GM18526 (cell line): Measurements from ENCODE around the gene FAM20C.

Experiments used
- POLR2A ChIP-seq: IDR thresholded peaks from 3 replicates; pipeline ENCODE4 v1.6.1; 2011; ENCODE audit not compliant: insufficient read length; ENCODE audit errors: extremely low read depth

Gene FAM20C

DNA sequence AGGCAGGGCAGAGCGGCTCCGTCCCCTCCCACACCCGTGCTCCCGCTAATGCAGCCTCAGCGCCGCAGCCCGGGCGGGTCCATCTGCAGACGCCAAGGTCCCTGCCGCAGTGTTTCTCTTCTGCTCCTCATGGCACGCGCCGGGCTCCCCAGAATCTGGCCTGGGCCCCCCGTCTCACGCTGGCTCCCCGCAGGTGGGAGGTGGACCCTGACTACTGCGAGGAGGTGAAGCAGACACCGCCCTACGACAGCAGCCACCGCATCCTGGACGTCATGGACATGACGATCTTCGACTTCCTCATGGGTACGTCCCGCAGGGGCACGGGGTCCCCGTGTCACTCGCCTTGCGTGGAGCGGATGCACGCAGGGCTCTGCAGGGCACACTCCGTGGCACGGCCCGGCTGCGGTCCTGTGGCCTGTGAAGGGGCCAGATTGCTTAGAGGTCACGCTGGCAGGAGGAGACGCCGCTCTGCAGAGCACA, 64.1 kb downstream of the FAM20C start:
- no peak for TF ChIP-seq POLR2A

DNA sequence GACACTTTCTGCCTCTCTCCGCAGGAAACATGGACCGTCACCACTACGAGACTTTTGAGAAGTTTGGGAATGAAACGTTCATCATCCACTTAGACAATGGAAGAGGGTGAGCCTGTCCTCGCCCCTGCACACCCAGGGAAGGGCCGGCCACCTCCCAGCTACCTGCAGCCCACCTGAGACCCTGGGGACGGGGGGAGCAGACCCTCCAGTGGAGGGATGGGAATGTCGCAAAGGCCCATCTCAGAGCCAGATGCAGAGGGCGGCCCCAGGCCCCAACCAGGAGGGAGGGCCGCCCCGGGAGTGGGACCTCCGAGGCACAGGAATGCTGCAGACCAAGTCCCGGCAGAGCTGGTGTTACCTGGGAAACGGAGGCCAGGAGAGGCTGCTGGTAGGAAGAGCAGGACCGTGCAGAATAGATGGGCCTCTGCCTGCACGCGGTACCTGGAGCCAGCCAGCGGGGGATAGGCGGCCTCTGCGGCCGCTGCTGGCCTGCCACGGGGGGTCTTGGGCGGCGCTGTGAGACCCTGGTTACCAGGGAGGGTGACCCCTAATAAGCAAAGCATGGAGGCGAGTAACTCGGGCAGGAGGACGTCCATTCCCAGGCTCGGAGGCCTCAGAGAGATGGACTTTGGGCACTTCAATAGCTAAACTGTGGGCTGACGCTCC, 64.7 kb downstream of the FAM20C start:
- TF ChIP-seq POLR2A: no peak

GRCh38 chr7:257647-257992, 65.2 kb downstream of the FAM20C start:
- no peak for TF ChIP-seq POLR2A

DNA sequence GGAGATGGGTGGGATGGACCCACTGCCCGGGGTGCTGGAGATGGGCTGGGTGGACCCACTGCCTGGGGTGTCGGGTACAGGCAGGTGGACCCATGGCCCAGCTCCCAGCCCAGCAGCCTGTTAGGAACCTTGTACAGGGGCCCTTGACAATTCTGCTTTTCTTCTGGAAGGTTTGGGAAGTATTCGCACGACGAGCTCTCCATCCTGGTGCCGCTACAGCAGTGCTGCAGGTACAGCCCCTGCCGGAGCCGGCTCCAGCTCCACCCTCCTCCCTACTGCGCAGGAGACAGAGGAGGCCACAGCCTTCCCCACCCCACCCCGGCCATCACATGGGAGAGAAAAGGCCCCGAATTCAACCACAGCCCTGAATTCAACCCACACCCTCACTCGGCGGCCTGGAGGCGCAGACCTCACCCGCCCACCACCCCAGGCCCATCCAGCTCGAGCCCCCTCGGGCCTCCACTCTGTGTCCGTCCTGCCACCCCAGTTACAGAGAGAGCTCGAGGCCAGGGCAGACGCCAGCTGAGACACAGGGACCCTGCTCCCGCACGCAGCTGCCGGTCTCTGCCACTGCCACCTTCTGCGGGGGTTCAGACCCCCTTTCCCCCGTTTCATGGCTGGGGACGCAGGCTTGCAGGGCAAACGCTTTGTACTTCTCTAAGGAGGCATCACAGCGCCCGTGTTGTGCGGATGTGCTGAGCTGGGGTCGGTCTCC, 66.3 kb downstream of the FAM20C start:
- no peak for TF ChIP-seq POLR2A

DNA sequence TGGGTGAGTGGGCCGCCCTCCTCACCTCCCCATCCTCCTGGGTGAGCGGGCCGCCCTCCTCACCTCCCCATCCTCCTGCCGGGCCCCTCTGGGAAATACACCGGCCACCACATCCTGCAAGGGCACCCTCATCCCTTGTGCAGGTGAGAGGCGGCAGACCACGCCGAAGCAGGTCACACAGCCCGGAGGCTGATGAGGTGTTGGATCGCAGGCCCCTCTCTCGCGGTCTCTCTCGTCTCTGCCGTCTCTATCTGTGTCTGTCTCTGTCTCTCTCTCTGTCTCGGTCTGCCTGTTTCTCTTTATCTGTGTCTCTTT, 66.8 kb downstream of the FAM20C start:
- TF ChIP-seq POLR2A: no peak

DNA sequence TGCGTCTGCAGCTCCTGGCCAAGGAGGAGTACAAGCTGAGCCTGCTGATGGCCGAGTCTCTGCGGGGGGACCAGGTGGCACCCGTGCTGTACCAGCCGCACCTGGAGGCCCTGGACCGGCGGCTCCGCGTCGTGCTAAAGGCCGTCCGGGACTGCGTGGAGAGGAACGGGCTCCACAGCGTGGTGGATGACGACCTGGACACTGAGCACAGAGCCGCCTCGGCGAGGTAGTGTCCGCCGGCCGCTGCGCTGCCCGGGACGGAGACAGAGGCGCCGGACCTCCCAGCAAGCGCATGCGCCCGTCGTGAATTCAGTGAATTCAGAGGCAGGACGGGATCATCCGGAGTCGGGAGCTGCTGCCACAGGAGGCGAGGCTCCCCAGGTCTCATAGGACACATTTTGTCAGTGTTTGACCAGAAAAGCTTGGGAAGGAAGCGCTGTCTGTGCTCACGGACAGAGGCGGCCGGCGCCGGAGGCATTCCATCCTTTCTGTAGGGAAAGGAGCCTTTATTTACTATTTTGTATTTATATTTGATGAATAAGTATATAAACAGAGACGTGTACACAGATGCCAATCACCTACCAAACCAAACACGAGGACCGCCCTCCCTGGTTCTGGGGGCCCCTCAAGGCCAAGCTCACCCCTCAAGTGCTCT, 67.5 kb downstream of the FAM20C start:
- no peak for TF ChIP-seq POLR2A

- TF ChIP-seq POLR2A: no peak
These were observed 68.3 kb downstream of the FAM20C start for GRCh38 chr7:260441-261281.

DNA sequence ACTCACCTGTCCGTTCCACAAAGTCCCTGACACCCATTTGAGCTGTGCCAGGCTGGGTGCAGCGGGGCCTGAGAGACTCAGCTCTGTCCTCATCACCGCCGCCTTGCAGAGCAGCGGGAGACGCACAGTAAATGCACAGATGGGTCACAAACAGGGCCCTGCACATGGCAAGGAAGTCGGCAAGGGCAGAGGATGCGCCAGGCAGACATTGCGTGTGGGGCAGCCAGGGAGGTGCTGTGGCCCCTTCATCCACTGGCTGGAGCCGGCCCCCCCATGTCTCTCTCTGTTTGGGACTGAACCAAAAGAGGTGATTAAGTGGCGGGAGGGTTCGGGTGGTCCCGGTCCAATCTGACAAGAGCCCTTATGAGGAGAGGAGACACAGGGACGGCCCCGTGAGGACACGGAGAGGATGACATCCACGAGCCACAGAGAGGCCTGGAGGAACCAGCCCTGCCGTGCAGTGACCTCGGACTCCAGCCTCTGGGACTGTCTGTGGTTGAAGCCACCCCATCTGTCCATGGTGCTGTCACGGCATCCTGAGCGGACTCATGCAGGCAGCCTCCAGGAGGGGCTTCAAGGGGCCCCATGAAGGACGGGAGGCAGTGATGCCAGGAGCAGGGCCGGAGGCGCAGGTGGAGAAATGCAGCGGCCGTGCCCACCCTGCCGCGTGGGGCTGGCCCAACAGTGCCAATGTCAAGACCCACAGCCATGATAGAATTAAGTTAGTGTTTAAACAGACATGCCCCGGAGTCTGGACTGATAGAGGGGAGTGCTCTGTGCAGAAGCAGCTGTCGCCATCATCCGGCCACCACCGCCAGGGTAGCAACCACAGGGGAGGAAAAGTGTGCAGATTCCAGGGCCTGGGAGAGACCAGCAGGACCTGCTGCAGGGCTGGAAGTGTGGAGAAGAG, 69.2 kb downstream of the FAM20C start:
- no peak for TF ChIP-seq POLR2A

DNA sequence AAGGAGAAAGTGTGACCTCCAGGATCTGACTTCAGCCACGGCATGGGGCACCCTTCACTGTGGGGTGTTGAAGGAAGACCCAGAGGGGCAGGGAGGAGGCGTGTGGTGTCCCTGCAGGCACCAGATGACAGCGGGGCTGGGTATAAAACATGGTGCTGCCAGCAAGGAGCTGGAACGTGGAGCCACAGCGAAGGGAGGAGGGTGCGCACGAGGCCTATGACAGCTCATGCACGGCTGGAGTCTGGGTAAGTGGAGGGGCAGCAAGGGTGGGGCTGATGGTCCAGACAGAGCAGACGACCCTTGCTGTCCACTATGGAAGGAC, 69.8 kb downstream of the FAM20C start:
- no peak for TF ChIP-seq POLR2A

DNA sequence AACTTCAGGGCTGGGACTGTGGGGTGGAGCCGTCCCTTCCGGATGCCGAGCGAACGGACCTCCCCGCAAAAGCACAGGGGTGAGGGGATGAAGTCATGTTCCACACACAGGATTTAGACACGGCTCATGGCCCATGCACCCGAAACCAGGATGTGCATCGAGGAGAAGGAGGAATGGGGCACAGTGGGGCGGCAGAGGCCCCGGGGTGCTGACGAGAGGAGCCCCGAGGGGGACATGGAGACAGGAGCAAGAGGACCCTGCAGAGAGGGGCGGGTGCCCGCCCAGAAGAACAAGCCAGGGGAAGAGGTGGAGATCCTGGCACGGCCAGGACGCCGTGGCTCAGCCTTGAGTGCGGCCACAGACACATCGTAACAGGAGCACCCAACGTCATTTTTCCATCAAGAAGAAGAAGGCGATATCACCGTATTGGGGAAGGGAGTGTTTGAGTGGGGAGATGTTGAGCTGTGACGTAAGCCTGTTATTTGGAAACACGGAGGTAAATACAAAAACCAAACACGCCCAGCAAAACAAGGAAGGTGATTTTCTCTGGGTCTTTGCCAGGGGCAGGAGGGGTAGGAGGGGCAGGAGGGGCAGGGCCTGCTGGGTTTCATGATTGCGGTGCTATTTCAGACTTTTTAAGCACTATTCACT, 72.3 kb downstream of the FAM20C start:
- no peak for TF ChIP-seq POLR2A

GRCh38 chr7:265192-265997, 73.0 kb downstream of the FAM20C start:
- no peak for TF ChIP-seq POLR2A

DNA sequence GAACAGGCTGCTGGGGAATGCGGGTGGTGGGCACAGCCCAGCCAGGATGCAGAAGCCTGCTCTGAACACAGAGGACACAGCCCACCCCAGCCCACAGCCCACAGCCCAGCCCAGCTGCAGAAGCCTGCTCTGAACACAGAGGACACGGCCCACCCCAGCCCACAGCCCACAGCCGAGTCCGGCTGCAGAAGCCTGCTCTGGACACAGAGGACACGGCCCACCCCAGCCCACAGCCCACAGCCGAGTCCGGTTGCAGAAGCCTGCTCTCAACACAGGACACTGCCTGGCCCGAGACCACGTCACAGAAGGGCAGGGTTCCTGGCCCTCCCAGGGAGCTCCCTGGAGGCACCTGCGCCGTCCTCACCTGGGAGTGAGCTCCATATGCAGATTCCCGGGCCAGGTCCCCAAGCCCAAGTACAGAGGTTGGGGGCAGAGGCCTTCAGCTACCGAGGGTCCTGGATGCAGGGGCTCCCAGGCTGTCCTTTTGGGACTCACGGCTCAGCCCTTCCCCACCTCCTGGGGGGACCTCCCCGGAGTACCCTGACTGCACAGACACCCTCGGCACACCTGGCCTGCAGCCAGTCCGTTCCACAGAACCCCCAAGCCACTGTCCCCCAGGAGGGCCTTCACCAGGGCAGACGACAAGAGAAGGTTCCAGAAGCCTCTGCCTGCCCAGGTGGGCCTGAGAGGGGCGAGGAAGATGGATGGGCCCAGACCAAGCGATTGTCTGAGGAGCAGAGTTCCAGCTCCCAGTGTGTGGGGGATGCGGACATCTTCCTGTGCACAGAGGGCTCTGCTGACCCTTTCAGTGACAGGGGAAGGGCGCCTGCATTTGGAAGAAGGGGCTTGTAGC, 73.9 kb downstream of the FAM20C start:
- no peak for TF ChIP-seq POLR2A
